ENCODE results near the gene FALEC.

Gene FALEC

GRCh38 chr1:150582371-150582770 is 66.8 kb downstream of the FALEC start:
- intact Hi-C loops (cut with DNase I; ENCODE audit: low total_unique reads), result no loop called here
- peaks cover 0 to 14% (median 9%) of the 10 kb centered on the region in 4 donors for H3K4me1 ChIP-seq
- no peaks in the 10 kb centered on the region for H3K9me3 ChIP-seq
- no peak for DNase-seq
- H3K36me3 ChIP-seq, result peaks cover 9 to 18% (median 18%) of the 10 kb centered on the region in 3 donors
- TF ChIP-seq, protein P1, sequence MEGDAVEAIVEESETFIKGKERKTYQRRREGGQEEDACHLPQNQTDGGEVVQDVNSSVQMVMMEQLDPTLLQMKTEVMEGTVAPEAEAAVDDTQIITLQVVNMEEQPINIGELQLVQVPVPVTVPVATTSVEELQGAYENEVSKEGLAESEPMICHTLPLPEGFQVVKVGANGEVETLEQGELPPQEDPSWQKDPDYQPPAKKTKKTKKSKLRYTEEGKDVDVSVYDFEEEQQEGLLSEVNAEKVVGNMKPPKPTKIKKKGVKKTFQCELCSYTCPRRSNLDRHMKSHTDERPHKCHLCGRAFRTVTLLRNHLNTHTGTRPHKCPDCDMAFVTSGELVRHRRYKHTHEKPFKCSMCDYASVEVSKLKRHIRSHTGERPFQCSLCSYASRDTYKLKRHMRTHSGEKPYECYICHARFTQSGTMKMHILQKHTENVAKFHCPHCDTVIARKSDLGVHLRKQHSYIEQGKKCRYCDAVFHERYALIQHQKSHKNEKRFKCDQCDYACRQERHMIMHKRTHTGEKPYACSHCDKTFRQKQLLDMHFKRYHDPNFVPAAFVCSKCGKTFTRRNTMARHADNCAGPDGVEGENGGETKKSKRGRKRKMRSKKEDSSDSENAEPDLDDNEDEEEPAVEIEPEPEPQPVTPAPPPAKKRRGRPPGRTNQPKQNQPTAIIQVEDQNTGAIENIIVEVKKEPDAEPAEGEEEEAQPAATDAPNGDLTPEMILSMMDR (IDR thresholded peaks at IDR 0.05), result no peak
- no peaks in the 10 kb centered on the region for H3K27me3 ChIP-seq
- no peak overlapping the region for H3K27ac ChIP-seq
- H3K4me3 ChIP-seq, result no peak overlapping the region

All from tibial artery (tissue), 4 donors.